GM12891 (cell line): ENCODE measurements around the gene BLID.
A peak's percentile ranks its signal among the peaks of the same experiment; 100 is the strongest.

Experiments used
- DNase-seq: peaks from one replicate; pipeline ENCODE4 v3.0.0; 2011; ENCODE audit warnings: low spot score; ENCODE audit not compliant: insufficient read length
- FAIRE-seq: peaks from 2 replicates; lab custom pipeline; 2011; peaks lifted over from hg19 to GRCh38; lab: Jason Lieb, UNC
- PAX5 ChIP-seq: IDR thresholded peaks from 2 replicates; pipeline ENCODE4 v1.6.1; 2011; ENCODE audit warnings: low read length, moderate library complexity, mild to moderate bottlenecking; ENCODE audit not compliant: insufficient read depth, severe bottlenecking
- POLR2A ChIP-seq: IDR thresholded peaks from 2 replicates; pipeline ENCODE4 v1.6.1; 2011; ENCODE audit warnings: low read depth, low read length, control low read depth
- POLR2AphosphoS5 ChIP-seq: IDR thresholded peaks from 2 replicates; pipeline ENCODE4 v1.6.1; 2011; ENCODE audit warnings: low read depth, low read length, control low read depth
- POU2F2 ChIP-seq: IDR thresholded peaks from 2 replicates; pipeline ENCODE4 v1.6.1; 2011; ENCODE audit warnings: low read depth, mild to moderate bottlenecking, control low read depth, low read length, moderate library complexity
- SPI1 ChIP-seq: IDR thresholded peaks from 2 replicates; pipeline ENCODE4 v1.6.1; 2011; ENCODE audit warnings: low read depth, low read length, control low read depth
- TAF1 ChIP-seq: IDR thresholded peaks from 2 replicates; pipeline ENCODE4 v1.6.1; 2011; ENCODE audit warnings: low read depth, low read length, control low read depth

Gene BLID

GRCh38 chr11:122108828-122109227 is 7.2 kb downstream of the BLID start:
- FAIRE-seq (no peak), DNase-seq (no peak)
- TF ChIP-seq PAX5: no peak
- no peak for TF ChIP-seq POLR2A
- TF ChIP-seq SPI1: no peak
- TF ChIP-seq POLR2AphosphoS5: no peak
- TF ChIP-seq POU2F2: no peak
- no peak for TF ChIP-seq TAF1

GRCh38 chr11:122108192-122108799 is 7.7 kb downstream of the BLID start:
- DNase-seq: no peak
- FAIRE-seq: peak; percentile 50
- TF ChIP-seq TAF1 (no peak), SPI1 (peak; percentile 45; the same call in 1 of the 2 replicates), POU2F2 (no peak), POLR2A (no peak), POLR2AphosphoS5 (no peak), PAX5 (no peak)

- DNase-seq: no peak
- TF ChIP-seq POLR2AphosphoS5: no peak
- TF ChIP-seq SPI1: no peak
- no peak for TF ChIP-seq PAX5
- no peak for TF ChIP-seq POLR2A
- TF ChIP-seq TAF1: no peak
- TF ChIP-seq POU2F2: no peak
- no peak for FAIRE-seq
Observed at GRCh38 chr11:122107566-122107965, 8.4 kb downstream of the BLID start.

- FAIRE-seq: no peak
Observed at GRCh38 chr11:122107045-122107444, 9.0 kb downstream of the BLID start.

GRCh38 chr11:122105044-122105758 is 10.8 kb downstream of the BLID start:
- TF ChIP-seq POLR2A: no peak
- no peak for TF ChIP-seq TAF1
- TF ChIP-seq POLR2AphosphoS5: no peak
- TF ChIP-seq POU2F2: no peak
- TF ChIP-seq SPI1: no peak
- no peak for TF ChIP-seq PAX5
- DNase-seq (no peak), FAIRE-seq (no peak)

More at GRCh38 chr11:122107045-122107444, 9.0 kb downstream of the BLID start:
- TF ChIP-seq POLR2A (no peak), POLR2AphosphoS5 (no peak), SPI1 (no peak), POU2F2 (no peak), TAF1 (no peak), PAX5 (no peak)
- no peak for DNase-seq

GRCh38 chr11:122104341-122104740 is 11.7 kb downstream of the BLID start:
- DNase-seq (no peak), FAIRE-seq (no peak)
- TF ChIP-seq POU2F2 (no peak), POLR2AphosphoS5 (no peak), TAF1 (no peak), PAX5 (no peak), SPI1 (no peak), POLR2A (no peak)

GRCh38 chr11:122103726-122104125 is 12.3 kb downstream of the BLID start:
- TF ChIP-seq POLR2A (no peak), PAX5 (no peak), TAF1 (no peak), POLR2AphosphoS5 (no peak), SPI1 (no peak), POU2F2 (no peak)
- no peak for DNase-seq
- FAIRE-seq: no peak

GRCh38 chr11:122103321-122103720 is 12.7 kb downstream of the BLID start:
- DNase-seq (no peak), FAIRE-seq (no peak)
- TF ChIP-seq PAX5 (no peak), POLR2A (no peak), POLR2AphosphoS5 (no peak), SPI1 (no peak)

- DNase-seq: no peak
- TF ChIP-seq TAF1 (no peak), POLR2A (no peak), POU2F2 (no peak), POLR2AphosphoS5 (no peak), PAX5 (no peak), SPI1 (no peak)
- no peak for FAIRE-seq
Observed at GRCh38 chr11:122102426-122102825, 13.6 kb downstream of the BLID start.

- DNase-seq (no peak), FAIRE-seq (no peak)
- TF ChIP-seq POLR2AphosphoS5 (no peak), POU2F2 (no peak), POLR2A (no peak), SPI1 (no peak), PAX5 (no peak), TAF1 (no peak)
Observed at GRCh38 chr11:122101625-122102291, 14.3 kb downstream of the BLID start.
